GM18858 (cell line): Measurements from ENCODE around the gene SPRR1A.

ENCODE experiments used
- ATAC-seq: cut with Tn5 transposase; IDR thresholded peaks from one replicate; pipeline ENCODE4 v1.9.1; 2021; ENCODE audit not compliant: unreplicated experiment

The SPRR1A gene

DNA sequence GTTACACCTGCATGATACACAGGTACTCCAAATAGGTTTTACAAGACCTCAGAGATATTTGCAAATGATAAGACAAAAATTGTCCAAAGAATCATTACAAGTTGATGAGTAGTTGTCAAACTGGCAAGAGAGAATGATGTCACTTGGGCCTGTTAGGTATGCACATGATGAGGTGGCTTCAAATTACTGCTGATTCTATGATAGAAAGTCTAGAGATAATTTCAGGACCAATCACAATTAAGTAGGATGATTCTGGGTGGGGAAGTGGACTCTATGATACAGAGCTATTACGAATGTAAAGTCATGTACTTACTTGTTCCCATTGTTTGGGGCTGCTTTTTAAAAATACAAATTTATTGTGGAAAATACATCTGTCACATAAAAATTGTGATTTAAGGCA is 41.9 kb downstream of the SPRR1A start:
- no peak for ATAC-seq

DNA sequence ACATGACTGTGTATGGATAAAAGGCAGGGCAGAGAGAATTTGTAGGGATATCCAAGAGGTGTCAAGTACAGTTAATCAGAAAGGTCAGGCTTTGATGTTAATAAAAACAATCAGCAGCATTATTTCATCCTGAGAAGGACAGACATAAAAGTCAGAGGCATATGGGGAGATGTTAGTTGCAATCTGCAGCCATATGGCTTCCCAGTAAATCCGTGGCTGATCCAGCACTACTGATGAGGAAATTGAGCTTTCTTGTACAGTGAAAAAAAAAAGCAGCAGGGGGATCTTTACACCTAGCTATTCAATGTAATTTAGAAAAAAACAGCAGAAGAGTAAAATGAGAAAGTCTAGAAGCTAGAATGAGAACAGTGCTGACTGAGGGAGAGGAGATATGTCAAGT is 44.9 kb downstream of the SPRR1A start:
- ATAC-seq: no peak

DNA sequence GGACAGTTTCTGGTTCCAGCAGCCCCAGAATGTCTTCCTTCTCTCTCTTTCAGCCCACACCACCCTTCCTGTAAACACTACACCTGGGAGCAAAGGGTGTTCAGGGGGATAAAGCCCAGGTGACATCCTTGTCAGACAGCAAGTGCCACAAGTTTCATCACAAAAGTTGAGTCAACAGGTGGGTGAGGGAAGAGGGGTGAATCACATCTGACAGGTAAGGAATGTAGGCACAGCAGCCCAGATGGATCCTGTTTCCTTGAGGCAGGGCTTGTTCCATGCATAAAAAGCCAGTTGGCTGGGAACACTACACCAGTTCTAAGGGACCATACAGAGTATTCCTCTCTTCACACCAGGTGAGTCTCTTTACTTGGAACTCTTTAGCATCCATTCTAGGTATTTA is 47.0 kb downstream of the SPRR1A start, which contains the start of gene SPRR1B:
Gene SPRR1B (plus strand): TSS at position 309 of the 400 bp plus-strand sequence. CDS start 1,143 bp downstream, outside the sequence.
- ATAC-seq: no peak

DNA sequence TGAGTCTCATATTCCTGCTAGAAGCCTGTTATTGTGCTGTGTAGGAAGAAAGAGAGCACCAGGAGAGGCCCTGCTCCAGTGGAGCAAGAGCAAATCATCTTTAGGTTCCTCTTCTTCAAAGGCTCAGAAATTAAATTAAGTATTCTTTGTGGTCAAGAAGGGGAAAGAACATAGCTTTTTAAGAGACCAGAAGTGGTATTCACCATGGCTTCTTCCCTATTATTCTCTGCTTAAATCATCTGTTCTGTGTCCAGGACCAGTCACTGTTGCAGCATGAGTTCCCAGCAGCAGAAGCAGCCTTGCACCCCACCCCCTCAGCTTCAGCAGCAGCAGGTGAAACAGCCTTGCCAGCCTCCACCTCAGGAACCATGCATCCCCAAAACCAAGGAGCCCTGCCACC is 48.2 kb downstream of the SPRR1A start:
- ATAC-seq: no peak

DNA sequence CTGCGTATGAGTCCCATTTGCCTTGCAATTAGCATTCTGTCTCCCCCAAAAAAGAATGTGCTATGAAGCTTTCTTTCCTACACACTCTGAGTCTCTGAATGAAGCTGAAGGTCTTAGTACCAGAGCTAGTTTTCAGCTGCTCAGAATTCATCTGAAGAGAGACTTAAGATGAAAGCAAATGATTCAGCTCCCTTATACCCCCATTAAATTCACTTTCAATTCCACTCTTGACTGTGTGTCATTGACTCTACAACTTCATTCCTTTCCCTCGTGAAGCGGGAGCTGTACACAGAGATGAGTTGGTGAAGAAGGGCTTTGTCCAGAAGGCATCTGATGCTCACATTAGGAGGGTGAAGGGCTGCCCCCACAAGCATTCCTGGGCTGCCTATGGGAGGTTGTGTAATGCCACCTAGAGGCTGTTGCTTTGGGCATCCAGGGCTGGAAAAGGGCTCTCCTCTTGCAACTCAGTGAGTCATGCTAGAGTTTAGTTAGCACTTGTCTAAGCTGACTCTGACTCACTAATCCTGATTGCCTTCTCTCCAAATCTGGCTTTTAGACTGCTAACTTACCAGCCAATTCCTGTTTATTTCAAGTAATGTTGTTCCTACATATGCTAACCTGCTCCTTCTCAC is 48.9 kb downstream of the SPRR1A start:
- no peak for ATAC-seq

DNA sequence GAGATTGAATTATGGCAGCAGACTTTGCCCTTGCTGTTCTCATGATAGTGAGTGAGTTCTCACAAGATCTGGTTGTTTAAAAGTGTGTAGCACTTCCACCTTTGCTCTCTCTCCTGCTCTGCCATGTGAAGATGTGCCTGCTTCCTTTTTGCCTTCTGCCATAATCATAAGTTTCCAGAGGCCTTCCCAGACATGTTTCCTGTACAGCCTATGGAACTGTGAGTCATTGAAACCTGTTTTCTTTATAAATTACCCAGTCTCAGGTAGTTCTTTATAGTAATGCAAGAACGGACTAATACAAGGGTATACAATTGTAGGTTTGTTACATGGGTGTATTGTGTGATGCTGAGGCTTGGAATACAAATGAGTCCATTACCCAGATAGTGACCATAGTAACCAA is 51.3 kb downstream of the SPRR1A start:
- no peak for ATAC-seq
